Measurements from ENCODE around the gene TMED6. TPM values are rescaled to one million over a fixed set of nuclear protein-coding genes. Genes with fewer than 3 reads are reported as not detected.

TMED6 gene
- total RNA-seq, 4 donors from 2014 or later, result 1.3 TPM; not detected in 3

GRCh38 chr16:69324013-69324531 lies 27.5 kb downstream of the TMED6 start:
- Histone ChIP-seq H3K36me3 (peaks cover 0 to 53% of the 10 kb centered on the region in 2 donors), H3K9me3 (no peaks in the 10 kb centered on the region), H3K27me3 (no peaks in the 10 kb centered on the region), H3K4me3 (no peak overlapping the region), H3K4me1 (peaks cover 41 to 56% of the 10 kb centered on the region in 2 donors), H3K27ac (peak overlapping the region; percentile 82 to 99 (median 95))
- in situ Hi-C loops (cut with MboI; ENCODE audit: low sequenced_read_pairs in 4 of 4), result no loop called here
- DNase-seq (peak in 1 of 2 donors; percentile 64), ATAC-seq (no peak)
- TF ChIP-seq POLR2A (IDR thresholded peaks at IDR 0.05), result no peak
- TF ChIP-seq, protein P1, sequence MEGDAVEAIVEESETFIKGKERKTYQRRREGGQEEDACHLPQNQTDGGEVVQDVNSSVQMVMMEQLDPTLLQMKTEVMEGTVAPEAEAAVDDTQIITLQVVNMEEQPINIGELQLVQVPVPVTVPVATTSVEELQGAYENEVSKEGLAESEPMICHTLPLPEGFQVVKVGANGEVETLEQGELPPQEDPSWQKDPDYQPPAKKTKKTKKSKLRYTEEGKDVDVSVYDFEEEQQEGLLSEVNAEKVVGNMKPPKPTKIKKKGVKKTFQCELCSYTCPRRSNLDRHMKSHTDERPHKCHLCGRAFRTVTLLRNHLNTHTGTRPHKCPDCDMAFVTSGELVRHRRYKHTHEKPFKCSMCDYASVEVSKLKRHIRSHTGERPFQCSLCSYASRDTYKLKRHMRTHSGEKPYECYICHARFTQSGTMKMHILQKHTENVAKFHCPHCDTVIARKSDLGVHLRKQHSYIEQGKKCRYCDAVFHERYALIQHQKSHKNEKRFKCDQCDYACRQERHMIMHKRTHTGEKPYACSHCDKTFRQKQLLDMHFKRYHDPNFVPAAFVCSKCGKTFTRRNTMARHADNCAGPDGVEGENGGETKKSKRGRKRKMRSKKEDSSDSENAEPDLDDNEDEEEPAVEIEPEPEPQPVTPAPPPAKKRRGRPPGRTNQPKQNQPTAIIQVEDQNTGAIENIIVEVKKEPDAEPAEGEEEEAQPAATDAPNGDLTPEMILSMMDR (IDR thresholded peaks at IDR 0.05 in 4 of 5, conservative IDR thresholded peaks at IDR 0.05 in 1 of 5), result no peak
- intact Hi-C loops (cut with DNase I; ENCODE audit: low total_unique reads), result no loop called here

DNA sequence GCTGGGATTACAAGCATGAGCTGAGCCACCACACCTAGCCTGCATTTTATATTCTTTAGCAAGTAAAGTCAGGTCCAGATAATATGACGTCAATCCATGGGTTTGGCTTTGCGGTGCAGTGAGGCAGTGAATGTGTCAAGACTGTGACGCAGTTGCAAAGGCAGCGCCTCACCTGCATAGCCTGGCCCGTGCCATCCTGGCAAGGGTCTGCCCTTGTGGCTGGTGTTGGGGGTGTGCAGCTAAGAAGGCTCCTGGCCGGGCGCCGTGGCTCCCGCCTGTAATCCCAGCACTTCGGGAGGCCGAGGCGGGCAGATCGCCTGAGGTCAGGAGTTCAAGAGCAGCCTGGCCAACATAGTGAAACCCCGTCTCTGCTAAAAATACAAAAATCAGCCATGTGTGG lies 28.2 kb downstream of the TMED6 start:
- DNase-seq (no peak), ATAC-seq (no peak)
- Histone ChIP-seq H3K4me1 (peaks cover 35 to 49% of the 10 kb centered on the region in 2 donors), H3K36me3 (peaks cover 0 to 59% of the 10 kb centered on the region in 2 donors), H3K27me3 (no peaks in the 10 kb centered on the region), H3K4me3 (no peak overlapping the region), H3K9me3 (no peaks in the 10 kb centered on the region), H3K27ac (peak overlapping the region; percentile 44 to 99 (median 88))
- intact Hi-C loops (cut with DNase I; ENCODE audit: low total_unique reads), result no loop called here
- TF ChIP-seq POLR2A (IDR thresholded peaks at IDR 0.05), result no peak
- TF ChIP-seq, protein P1 (IDR thresholded peaks at IDR 0.05 in 4 of 5, conservative IDR thresholded peaks at IDR 0.05 in 1 of 5), result no peak
- in situ Hi-C loops (cut with MboI; ENCODE audit: low sequenced_read_pairs in 4 of 4), result no loop called here

GRCh38 chr16:69322343-69322742 lies 29.2 kb downstream of the TMED6 start:
- Histone ChIP-seq H3K36me3 (peaks cover 0 to 62% of the 10 kb centered on the region in 2 donors), H3K4me1 (peaks cover 26 to 39% of the 10 kb centered on the region in 2 donors)
- intact Hi-C loops (cut with DNase I; ENCODE audit: low total_unique reads), result no loop called here

DNA sequence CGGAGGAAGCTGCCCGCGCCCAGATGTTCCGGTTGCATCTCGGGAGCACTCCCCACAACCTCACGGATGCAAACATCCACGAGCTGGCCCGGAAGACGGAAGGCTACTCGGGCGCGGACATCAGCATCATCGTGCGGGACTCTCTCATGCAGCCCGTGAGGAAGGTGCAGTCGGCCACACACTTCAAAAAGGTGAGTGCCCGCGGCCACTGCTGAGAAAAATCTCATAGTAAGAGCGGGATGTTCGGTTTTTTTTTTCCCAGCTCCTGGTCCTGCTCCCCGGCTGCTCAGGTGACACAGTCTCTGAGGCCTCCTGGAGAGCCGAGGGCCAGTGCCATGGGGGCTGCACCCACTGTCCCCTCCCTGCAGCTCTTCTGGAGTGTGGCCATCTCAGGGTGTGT lies 30.5 kb downstream of the TMED6 start:
- no peaks in the 10 kb centered on the region for H3K9me3 ChIP-seq
- intact Hi-C loops (cut with DNase I; ENCODE audit: low total_unique reads) (no loop called here), in situ Hi-C loops (cut with MboI; ENCODE audit: low sequenced_read_pairs in 4 of 4) (no loop called here)
- H3K27ac ChIP-seq, result no peak overlapping the region
- H3K27me3 ChIP-seq, result no peaks in the 10 kb centered on the region
- no peak for ATAC-seq
- peaks cover 22 to 26% of the 10 kb centered on the region in 2 donors for H3K4me1 ChIP-seq
- no peak for DNase-seq
- TF ChIP-seq, protein P1 (IDR thresholded peaks at IDR 0.05 in 4 of 5, conservative IDR thresholded peaks at IDR 0.05 in 1 of 5), result no peak
- no peak for TF ChIP-seq POLR2A (IDR thresholded peaks at IDR 0.05)
- H3K36me3 ChIP-seq, result peaks cover 0 to 74% of the 10 kb centered on the region in 2 donors
- no peak overlapping the region for H3K4me3 ChIP-seq

More at GRCh38 chr16:69322343-69322742, 29.2 kb downstream of the TMED6 start:
- Histone ChIP-seq H3K4me3 (no peak overlapping the region), H3K27ac (peak overlapping the region in 1 of 4 donors; percentile 99), H3K9me3 (no peaks in the 10 kb centered on the region), H3K27me3 (no peaks in the 10 kb centered on the region)
- in situ Hi-C loops (cut with MboI; ENCODE audit: low sequenced_read_pairs in 4 of 4), result no loop called here
- ATAC-seq, result no peak
- DNase-seq, result no peak
- no peak for TF ChIP-seq POLR2A (IDR thresholded peaks at IDR 0.05)
- TF ChIP-seq, protein P1 (IDR thresholded peaks at IDR 0.05 in 4 of 5, conservative IDR thresholded peaks at IDR 0.05 in 1 of 5), result no peak

GRCh38 chr16:69320740-69321073 lies 30.9 kb downstream of the TMED6 start:
- H3K27ac ChIP-seq, result no peak overlapping the region
- peaks cover 0 to 77% of the 10 kb centered on the region in 2 donors for H3K36me3 ChIP-seq
- in situ Hi-C loops (cut with MboI; ENCODE audit: low sequenced_read_pairs in 4 of 4) (no loop called here), intact Hi-C loops (cut with DNase I; ENCODE audit: low total_unique reads) (no loop called here)
- no peak for DNase-seq
- ATAC-seq, result no peak
- peaks cover 18 to 22% of the 10 kb centered on the region in 2 donors for H3K4me1 ChIP-seq
- no peaks in the 10 kb centered on the region for H3K9me3 ChIP-seq
- TF ChIP-seq, protein P1 (IDR thresholded peaks at IDR 0.05 in 4 of 5, conservative IDR thresholded peaks at IDR 0.05 in 1 of 5), result no peak
- no peak for TF ChIP-seq POLR2A (IDR thresholded peaks at IDR 0.05)
- no peak overlapping the region for H3K4me3 ChIP-seq
- H3K27me3 ChIP-seq, result no peaks in the 10 kb centered on the region

Data from gastrocnemius medialis (tissue), 4 donors.